BJ (cell line): ENCODE results near the gene COL7A1. TPM values are rescaled to one million over a fixed set of nuclear protein-coding genes. Genes with fewer than 3 reads are reported as not detected.

ENCODE experiments used
- CTCF ChIA-PET: fragments of 350-600 bp; formaldehyde crosslinking; extraction: SDS; loops from one replicate; lab custom pipeline; 2021; ENCODE audit warnings: antibody characterized with exemption, inconsistent platforms; lab: Yijun Ruan, JAX
- POLR2A ChIA-PET: fragments of 300-600 bp; sonication (Branson Sonifier 250); formaldehyde crosslinking; extraction: SDS; loops from one replicate; lab custom pipeline; 2021; ENCODE audit warnings: antibody characterized with exemption; lab: Charles Lee
- DNase-seq: peaks from one replicate; pipeline ENCODE4 v3.0.0-alpha.2; 2011; ENCODE audit warnings: low read depth
- H3K27me3 ChIP-seq: 2 replicates; pipeline ENCODE4 v1.6.0; 2011; ENCODE audit warnings: low read length; ENCODE audit not compliant: control insufficient read depth, insufficient read depth
- H3K36me3 ChIP-seq: 2 replicates; pipeline ENCODE4 v1.5.1; 2011; ENCODE audit warnings: low read length; ENCODE audit not compliant: control insufficient read depth, insufficient read depth
- H3K4me3 ChIP-seq: 2 replicates; pipeline ENCODE4 v1.5.1; 2011; ENCODE audit warnings: low read depth, mild to moderate bottlenecking, control low read depth, low read length
- CTCF ChIP-seq: IDR thresholded peaks from 2 replicates; pipeline ENCODE4 v1.5.1; 2011; ENCODE audit warnings: low read depth, mild to moderate bottlenecking, control low read depth, inconsistent platforms, low read length, moderate library complexity; ENCODE audit not compliant: insufficient read depth
- polyA plus RNA-seq: library from polyadenylated mRNA; depleted of rRNA; stranded (reverse); fragments of >200 nt; gene quantifications from 2 replicates; pipeline ENCODE4 v1.2.3, GENCODE V29; 2011

Gene COL7A1
- polyA plus RNA-seq, 1 experiment: 60.8 TPM

GRCh38 chr3:48592519-48593087, 2.5 kb downstream of the COL7A1 start:
- no peaks in the 10 kb centered on the region for H3K27me3 ChIP-seq
- H3K36me3 ChIP-seq: peaks cover 37% of the 10 kb centered on the region
- ChIA-PET CTCF (interaction anchor here (1.7 kb wide), 1 partner anchor 34 kb away, joined by 5 read pairs; no protein-coding TSS in a partner anchor), POLR2A (no interaction called here)
- TF ChIP-seq CTCF: no peak
- no peak for DNase-seq
- H3K4me3 ChIP-seq: no peak overlapping the region

- CTCF ChIA-PET: interaction anchor here (0.9 to 1.7 kb wide), 3 partner anchors 34 to 43 kb away, joined by 3 to 5 read pairs (median 5); partner anchors contain the start of gene SLC26A6
- POLR2A ChIA-PET: no interaction called here
- no peak for TF ChIP-seq CTCF
- Histone ChIP-seq H3K4me3 (no peak overlapping the region), H3K27me3 (no peaks in the 10 kb centered on the region), H3K36me3 (peaks cover 43% of the 10 kb centered on the region)
- DNase-seq: no peak
These were observed 3.1 kb downstream of the COL7A1 start for GRCh38 chr3:48591886-48592518.

GRCh38 chr3:48591436-48591835, 3.7 kb downstream of the COL7A1 start:
- ChIA-PET POLR2A (no interaction called here), CTCF (interaction anchor here (0.9 to 1.6 kb wide), 3 partner anchors 8 to 44 kb away, joined by 3 to 5 read pairs (median 3); partner anchors contain the start of gene SLC26A6)
- peaks cover 48% of the 10 kb centered on the region for H3K36me3 ChIP-seq
- no peak for DNase-seq
- H3K4me3 ChIP-seq: no peak overlapping the region
- no peak for TF ChIP-seq CTCF
- no peaks in the 10 kb centered on the region for H3K27me3 ChIP-seq

GRCh38 chr3:48588230-48588629, 6.9 kb downstream of the COL7A1 start:
- CTCF ChIA-PET: no interaction called here
- no peak for DNase-seq
- POLR2A ChIA-PET: no interaction called here
- Histone ChIP-seq H3K27me3 (no peaks in the 10 kb centered on the region), H3K36me3 (peaks cover 73% of the 10 kb centered on the region), H3K4me3 (no peak overlapping the region)
- TF ChIP-seq CTCF: no peak

GRCh38 chr3:48587686-48588085, 7.4 kb downstream of the COL7A1 start:
- H3K36me3 ChIP-seq: peaks cover 71% of the 10 kb centered on the region
- H3K4me3 ChIP-seq: no peak overlapping the region
- DNase-seq: no peak
- TF ChIP-seq CTCF: no peak
- ChIA-PET POLR2A (no interaction called here), CTCF (no interaction called here)
- no peaks in the 10 kb centered on the region for H3K27me3 ChIP-seq
